GM19023 (cell line): Measurements from ENCODE around the gene FKBP5.
"Not testable (repeated sequence)": the region's sequence is repeated elsewhere in the genome, so short reads cannot be mapped to it uniquely, and the experiment has no call there.

Experiments
- ATAC-seq: cut with Tn5 transposase; IDR thresholded peaks from one replicate; pipeline ENCODE4 v1.9.1; 2021; ENCODE audit warnings: mild to moderate bottlenecking, moderate library complexity; ENCODE audit not compliant: unreplicated experiment

The FKBP5 gene

GRCh38 chr6:35724059-35724458 is 35.3 kb upstream of the FKBP5 start:
- no peak for ATAC-seq

DNA sequence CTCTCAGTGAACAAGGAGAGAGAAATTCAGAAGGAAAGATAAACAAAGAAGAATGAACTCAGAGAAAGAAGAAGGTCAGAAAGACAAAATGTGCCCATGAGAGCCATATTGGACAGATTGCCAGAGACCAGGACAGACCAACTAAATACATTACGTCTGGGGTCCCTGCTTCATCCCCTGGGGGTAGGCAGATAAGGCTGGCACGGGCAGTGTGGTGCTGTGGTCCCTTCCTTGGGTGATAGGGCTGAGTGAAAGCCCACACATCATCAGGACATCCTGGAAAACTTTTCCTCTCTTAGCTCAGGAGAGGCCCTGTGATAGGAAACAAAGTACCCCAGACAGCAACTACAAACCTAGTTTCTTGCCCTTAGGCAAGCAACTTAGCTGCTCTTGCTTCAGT is 34.9 kb upstream of the FKBP5 start:
- no peak for ATAC-seq

DNA sequence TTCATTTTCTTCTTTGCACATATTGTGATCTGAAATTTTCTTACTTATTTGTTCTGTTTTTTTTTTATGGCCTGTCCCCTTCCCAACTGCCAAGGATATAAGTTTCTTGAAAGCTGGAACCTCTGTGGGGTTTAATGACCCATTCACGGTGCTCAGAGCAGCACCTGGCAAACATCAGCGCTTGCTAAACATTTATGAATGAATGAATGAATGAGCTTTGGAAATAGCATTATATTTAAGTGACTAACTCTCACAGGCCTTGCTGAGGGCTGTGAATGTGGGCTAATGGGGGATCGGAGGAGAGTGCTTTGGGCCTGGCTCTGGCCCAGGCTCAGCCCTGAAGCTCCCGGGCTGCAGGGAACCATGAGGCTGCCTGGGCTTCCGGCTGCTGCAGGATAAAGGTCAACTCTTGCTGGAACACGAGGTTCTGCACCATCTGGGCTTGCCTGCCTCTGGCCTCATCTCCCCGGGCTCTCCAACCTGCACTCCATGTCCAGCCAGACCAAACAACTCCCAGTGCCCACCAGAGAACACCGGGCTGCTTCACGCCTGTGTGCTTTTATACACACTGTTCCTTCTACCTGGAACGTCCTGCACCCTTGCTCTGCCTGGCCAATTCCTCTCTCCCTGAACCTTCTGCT is 33.5 kb upstream of the FKBP5 start:
- no peak for ATAC-seq

DNA sequence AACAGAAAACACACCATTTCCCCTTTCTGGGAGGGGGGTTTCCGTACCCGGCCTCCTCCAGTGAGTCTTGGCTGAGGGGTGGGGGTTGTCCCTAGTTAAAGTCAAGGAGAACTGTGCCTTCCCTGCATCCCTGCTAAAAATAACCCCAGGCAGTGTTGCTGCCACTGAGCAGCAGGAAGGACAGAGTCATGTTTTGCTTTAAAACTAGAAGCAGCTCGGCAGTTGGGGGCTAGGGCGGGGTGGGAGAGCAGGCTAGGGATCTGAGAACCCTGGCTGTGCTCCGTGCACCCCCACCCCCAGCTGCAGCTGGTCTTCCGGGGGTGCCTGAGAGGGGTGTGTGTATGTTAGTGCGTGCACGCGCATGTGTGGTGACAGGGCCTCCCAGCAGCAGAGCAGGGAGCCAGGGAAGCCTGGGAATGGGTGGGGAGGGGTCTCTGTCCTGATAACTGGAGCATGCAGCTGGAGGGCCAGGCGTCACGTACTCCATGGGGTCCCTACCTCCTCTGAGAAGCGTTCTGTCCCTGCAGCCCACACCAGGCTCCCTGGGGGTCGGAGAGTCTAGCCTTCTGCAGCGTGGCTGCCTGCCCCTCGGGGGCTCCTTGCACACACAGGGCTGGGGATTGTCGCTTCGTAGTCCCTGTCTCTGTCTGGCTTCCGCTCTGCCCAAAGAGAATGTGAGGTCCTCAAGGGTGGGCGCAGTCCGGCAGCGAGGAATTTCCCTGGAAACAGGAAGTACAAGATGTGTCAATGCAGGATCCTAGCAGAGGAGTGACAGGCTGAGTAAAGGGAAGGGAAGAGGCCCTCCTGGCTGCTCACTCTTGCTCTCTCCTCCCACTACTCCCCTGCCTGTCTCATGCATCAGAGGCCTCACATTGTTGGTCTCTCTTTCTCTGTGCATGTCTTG is 31.4 kb upstream of the FKBP5 start:
- peak; percentile 59 for ATAC-seq

GRCh38 chr6:35719404-35719829 is 30.7 kb upstream of the FKBP5 start:
- peak; percentile 25 for ATAC-seq

GRCh38 chr6:35718911-35719381 is 30.2 kb upstream of the FKBP5 start:
- ATAC-seq, result no peak

DNA sequence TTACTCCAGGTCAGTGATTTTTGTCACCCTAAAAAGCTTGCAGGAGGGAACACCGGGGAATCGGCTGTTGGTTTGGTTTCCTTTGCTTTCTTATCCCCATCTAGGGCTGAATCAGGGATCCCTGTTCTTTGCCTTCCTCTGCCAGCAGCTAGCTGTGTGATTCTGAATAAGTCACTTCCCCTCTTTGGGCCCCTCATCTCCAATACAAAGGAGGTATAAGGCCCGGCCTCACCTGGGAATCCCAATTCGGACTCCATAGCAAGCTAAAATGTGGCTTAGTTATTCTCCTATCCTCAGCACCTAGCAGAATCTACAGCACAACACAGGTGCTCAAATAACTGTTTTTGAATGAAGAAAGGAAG is 29.6 kb upstream of the FKBP5 start:
- ATAC-seq, result no peak

DNA sequence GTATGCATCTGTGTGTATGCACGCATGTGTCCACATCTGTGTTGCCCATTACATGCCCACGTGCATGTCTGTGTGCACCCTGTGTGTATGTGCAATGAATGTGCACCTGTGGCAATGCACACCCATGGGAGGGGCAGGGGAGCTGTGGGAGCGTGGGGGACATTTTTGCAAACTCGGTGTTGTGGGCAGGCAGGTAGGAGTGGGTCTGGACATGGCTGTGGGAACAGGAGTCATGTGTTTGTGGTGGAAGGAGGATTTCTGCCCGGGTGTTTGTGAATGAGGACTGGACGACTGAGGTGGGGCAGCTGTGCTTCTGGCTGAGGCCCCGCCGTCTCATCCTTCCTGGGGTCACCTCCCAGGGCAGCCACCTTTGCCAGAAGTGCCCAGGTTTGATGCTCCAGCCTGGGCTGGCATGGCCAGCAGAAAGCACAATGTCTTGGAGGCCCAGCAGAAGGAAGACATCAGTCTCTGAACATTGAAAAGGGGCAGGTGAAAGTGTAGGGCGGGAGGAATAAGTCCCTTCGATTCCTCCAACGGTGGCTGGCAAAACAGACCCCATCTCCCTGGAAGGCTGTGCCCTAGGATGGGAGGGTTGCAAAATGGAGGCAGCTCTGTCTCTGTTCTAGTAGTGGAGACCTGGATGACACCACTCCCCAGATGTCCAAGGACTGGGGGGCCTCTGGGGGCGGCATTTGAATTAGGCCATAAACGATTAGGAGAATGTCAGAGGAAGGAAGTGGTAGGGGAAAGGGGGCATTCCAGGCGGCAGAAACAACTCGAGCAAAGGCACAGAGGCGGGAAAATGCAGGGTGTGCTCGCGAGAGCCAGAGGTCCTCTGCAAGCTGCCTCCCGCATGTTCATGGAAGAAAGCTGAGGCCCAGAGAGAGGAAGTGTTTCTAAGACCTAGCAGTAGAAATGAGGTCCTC is 29.0 kb upstream of the FKBP5 start:
- ATAC-seq, result no peak

GRCh38 chr6:35716798-35717197 is 28.1 kb upstream of the FKBP5 start:
- no peak for ATAC-seq

GRCh38 chr6:35713006-35713767 is 24.5 kb upstream of the FKBP5 start:
- ATAC-seq, result no peak

DNA sequence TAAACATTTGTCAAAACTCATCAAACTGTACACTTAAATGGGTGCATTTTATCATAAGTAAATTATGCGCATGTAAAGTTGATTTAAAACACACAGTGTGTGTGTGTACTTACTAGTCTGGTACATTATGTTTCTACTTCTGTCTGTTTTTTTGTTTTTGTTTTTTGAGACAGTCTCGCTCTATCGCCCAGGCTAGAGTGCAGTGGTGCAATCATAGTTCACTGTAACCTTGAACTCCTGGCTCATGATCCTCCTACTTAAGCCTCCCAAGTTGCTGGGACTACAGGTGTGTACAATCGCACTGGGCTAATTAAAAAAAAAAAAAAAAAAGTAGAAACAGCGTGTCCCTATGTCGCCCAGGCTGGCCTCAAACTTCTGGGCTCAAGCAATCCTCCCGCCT is 23.0 kb upstream of the FKBP5 start:
- ATAC-seq, result no peak

DNA sequence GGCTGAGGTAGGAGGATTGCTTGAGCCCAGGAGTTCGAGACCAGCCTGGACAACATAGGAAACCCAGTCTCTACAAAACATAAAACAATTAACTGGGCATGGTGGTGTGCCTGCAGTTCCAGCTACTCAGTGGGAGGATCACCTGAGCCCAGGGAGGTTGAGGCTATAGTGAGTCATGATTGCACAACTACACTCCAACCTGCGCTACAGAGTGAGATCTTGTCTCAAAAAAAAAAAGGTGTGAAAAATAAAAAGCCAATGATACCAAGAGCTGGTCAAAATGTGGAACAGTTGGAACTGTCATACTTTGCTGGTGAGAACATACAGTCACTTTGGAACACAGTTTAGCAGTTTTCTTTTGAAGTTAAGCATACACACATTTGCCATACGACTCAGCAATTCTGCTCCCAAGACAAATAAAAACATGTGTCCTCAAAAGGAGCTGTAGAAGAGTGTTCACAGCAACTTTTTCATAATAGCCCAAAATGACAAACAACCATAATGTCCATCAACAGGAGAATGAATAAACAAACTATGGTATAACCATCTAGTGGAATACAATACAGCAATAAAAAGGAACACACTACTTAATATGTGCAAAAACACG is 21.6 kb upstream of the FKBP5 start:
- ATAC-seq, result no peak

DNA sequence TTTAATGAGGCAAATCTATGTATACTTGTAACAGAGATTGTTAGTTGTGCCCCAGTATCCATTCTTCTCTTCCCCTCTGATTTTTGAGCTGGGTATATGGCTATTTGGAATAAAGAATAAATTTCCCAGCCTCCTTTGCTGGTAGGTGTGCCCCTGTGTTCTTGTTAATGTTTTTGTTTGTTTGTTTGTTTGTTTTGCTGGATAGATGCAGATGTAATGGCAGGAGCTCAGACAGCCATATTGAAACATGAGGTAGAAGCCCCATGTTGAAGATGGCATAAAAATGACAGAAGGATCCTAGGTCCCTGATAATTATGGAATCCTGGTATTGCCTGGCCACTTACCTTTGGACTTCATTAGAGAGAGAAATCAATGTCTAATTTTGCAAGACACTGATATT is 19.9 kb upstream of the FKBP5 start:
- ATAC-seq, result no peak

DNA sequence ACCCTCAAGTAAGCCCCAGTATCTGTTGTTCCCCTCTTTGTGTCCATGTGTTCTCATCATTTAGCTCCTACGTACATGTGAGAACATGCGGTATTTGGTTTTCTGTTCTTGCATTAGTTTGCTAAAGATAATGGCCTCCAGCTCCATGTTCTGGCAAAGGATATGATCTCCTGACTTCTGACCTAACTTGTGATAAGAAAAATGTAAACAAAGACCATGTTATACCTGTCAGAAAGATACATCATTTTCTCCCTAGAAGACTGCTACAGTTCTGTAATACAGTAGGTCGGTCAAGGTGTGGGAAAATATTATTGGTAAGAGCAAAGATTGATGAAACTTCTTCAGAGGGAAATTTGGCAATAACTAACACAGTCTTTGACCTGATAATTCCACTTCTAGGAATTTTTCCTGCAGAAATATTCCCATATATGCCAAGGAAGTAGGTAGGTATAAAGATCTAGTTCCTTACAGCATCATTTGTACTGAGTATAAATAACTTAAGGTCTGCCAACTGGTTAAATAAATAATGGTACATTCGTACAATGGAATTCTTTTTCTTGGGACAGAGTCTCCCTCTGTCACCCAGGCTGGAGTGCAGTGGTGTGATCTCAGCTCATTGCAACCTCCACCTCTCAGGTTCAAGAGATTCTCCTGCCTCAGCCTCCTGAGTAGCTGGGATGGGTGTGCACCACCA is 19.1 kb upstream of the FKBP5 start:
- ATAC-seq, result no peak

DNA sequence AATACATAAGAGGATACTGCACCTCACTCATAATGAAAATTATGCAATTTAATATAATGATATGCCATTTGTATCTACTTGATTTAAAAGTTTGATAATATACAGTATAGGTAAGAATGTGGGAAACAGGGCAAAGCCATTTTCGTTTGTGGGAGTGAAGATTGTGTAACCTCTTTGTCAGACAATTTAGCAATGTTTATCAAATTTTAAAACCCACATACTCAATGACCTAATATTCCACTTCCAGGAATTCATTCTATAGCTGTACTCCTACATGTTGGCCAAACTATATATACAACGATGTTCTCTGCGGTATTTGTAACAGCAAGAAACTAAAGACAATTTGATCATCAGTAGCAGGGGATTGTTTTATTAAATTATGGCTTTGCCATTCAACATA is 17.8 kb upstream of the FKBP5 start:
- ATAC-seq, result no peak

- no peak for ATAC-seq
These were observed 14.8 kb upstream of the FKBP5 start for GRCh38 chr6:35703554-35703953.

GRCh38 chr6:35698858-35699257 is 10.1 kb upstream of the FKBP5 start:
- ATAC-seq, result no peak

DNA sequence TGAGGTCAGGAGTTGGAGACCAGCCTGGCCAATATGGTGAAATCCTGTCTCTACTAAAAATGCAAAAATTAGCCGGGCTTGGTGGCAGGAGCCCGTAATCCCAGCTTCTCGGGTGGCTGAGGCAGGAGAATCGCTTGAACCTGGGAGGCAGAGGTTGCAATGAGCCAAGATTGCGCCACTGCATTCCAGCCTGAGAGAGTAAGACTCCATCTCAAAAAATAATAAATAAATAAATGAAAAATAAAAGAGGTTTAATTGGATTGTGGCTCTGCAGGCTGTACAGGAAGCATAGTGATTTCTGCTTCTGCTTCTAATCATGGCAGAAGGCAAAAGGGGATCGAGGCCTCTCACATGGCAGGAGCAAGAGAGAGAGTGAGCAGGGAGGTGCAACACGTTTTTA is 9.7 kb upstream of the FKBP5 start:
- not testable (repeated sequence) for ATAC-seq

DNA sequence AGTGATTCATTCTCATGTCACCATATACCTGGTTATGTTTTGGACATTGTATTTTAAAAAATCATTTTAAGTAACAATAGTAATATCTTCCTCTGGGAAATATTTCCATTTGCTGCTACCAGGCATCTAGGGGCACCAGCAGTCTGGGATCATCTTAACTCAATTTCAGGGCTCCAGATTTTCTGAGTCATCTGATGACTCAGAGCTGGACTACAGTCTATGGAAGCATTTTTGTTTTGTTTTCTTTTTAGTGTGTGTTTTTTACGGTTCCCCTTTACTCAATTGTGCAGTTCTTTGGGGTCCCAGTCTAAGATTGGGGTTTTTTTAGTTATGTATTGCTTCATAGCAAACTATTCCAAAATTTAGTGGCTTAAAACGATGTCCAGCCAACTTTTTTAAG is 5.7 kb upstream of the FKBP5 start:
- no peak for ATAC-seq
